ENCODE data around the gene TSEN15. TPM values are rescaled to one million over a fixed set of nuclear protein-coding genes. Genes with fewer than 3 reads are reported as not detected.

TSEN15 gene
- total RNA-seq, 1 experiment from 2014 or later = 71.4 TPM

- intact Hi-C loops (cut with micrococcal nuclease; ENCODE audit: unreplicated experiment) = loop anchor here (10.0 kb wide), 1 partner anchor 486 kb away; no protein-coding TSS in a partner anchor
- ChIA-PET CTCF (no interaction called here), POLR2A (no interaction called here)
- BruUV-seq (replicated peaks) = no TSS peak
- no peak for DNase-seq
- no peak overlapping the region for H3K27ac Mint-ChIP-seq (ENCODE audit: unreplicated experiment)
- no peak for TF ChIP-seq CTCF (IDR thresholded peaks at IDR 0.05; ENCODE audit: insufficient read depth in 1 of 2, low read depth in 1 of 2, low read length in 1 of 2, severe bottlenecking in 1 of 2, unreplicated experiment in 1 of 2)
- Histone ChIP-seq H3K36me3 (ENCODE audit: control insufficient read depth, insufficient read depth, low read length) (no peaks in the 10 kb centered on the region), H3K4me1 (no peaks in the 10 kb centered on the region), H3K27me3 (replicated peaks; ENCODE audit: control insufficient read depth, insufficient read depth, low read length) (no peaks in the 10 kb centered on the region), H3K4me3 (ENCODE audit: low read depth, low read length) (no peak overlapping the region), H3K9me3 (no peaks in the 10 kb centered on the region)
- H3K4me3 Mint-ChIP-seq (ENCODE audit: unreplicated experiment) = no peak overlapping the region
- H3K36me3 Mint-ChIP-seq (ENCODE audit: insufficient read depth, unreplicated experiment) = no peaks in the 10 kb centered on the region
- no peaks in the 10 kb centered on the region for H3K4me1 Mint-ChIP-seq (ENCODE audit: low read depth, unreplicated experiment)
- H3K27me3 Mint-ChIP-seq (ENCODE audit: insufficient read depth, unreplicated experiment) = no peaks in the 10 kb centered on the region
- H3K9me3 Mint-ChIP-seq (ENCODE audit: unreplicated experiment) = no peaks in the 10 kb centered on the region
These were observed 27.2 kb downstream of the TSEN15 start for GRCh38 chr1:184078564-184079249.

GRCh38 chr1:184080309-184080708 is 28.8 kb downstream of the TSEN15 start:
- no peaks in the 10 kb centered on the region for H3K4me1 Mint-ChIP-seq (ENCODE audit: low read depth, unreplicated experiment)
- ChIA-PET CTCF (no interaction called here), POLR2A (no interaction called here)

More at GRCh38 chr1:184080309-184080708, 28.8 kb downstream of the TSEN15 start:
- H3K27me3 ChIP-seq (replicated peaks; ENCODE audit: control insufficient read depth, insufficient read depth, low read length) = no peaks in the 10 kb centered on the region
- DNase-seq = no peak
- no TSS peak for BruUV-seq (replicated peaks)
- H3K9me3 ChIP-seq = no peaks in the 10 kb centered on the region
- no peaks in the 10 kb centered on the region for H3K36me3 Mint-ChIP-seq (ENCODE audit: insufficient read depth, unreplicated experiment)
- H3K4me3 ChIP-seq (ENCODE audit: low read depth, low read length) = no peak overlapping the region
- H3K9me3 Mint-ChIP-seq (ENCODE audit: unreplicated experiment) = no peaks in the 10 kb centered on the region
- no peaks in the 10 kb centered on the region for H3K4me1 ChIP-seq
- no peaks in the 10 kb centered on the region for H3K27me3 Mint-ChIP-seq (ENCODE audit: insufficient read depth, unreplicated experiment)
- H3K36me3 ChIP-seq (ENCODE audit: control insufficient read depth, insufficient read depth, low read length) = no peaks in the 10 kb centered on the region
- no peak overlapping the region for H3K4me3 Mint-ChIP-seq (ENCODE audit: unreplicated experiment)
- TF ChIP-seq CTCF (IDR thresholded peaks at IDR 0.05; ENCODE audit: insufficient read depth in 1 of 2, low read depth in 1 of 2, low read length in 1 of 2, severe bottlenecking in 1 of 2, unreplicated experiment in 1 of 2) = no peak
- H3K27ac Mint-ChIP-seq (ENCODE audit: unreplicated experiment) = no peak overlapping the region
- intact Hi-C loops (cut with micrococcal nuclease; ENCODE audit: unreplicated experiment) = no loop called here
